Fibroblast of skin of scalp (primary cell): ENCODE data around the gene RNASE7.

ENCODE experiments used
- DNase-seq: peaks from one replicate; pipeline ENCODE4 v3.0.0-alpha.2; 2013

The RNASE7 gene

GRCh38 chr14:21069388-21070082 is 27.4 kb downstream of the RNASE7 start:
- DNase-seq = peak; percentile 49

GRCh38 chr14:21070083-21070609 is 28.0 kb downstream of the RNASE7 start, which contains the start of gene ARHGEF40:
ARHGEF40 (plus strand) TSS chr14:21070304; CDS start chr14:21070397, 93 bp downstream.
- peak; percentile 68 for DNase-seq

GRCh38 chr14:21070610-21071224 is 28.6 kb downstream of the RNASE7 start:
- peak; percentile 42 for DNase-seq

- DNase-seq = peak; percentile 97
Measured at GRCh38 chr14:21071225-21072030, 29.3 kb downstream of the RNASE7 start.

- DNase-seq = peak; percentile 86
Measured at GRCh38 chr14:21072031-21072473, 29.9 kb downstream of the RNASE7 start.

- no peak for DNase-seq
Measured at GRCh38 chr14:21072781-21073339, 30.7 kb downstream of the RNASE7 start.

GRCh38 chr14:21073921-21074320 is 31.8 kb downstream of the RNASE7 start:
- no peak for DNase-seq

GRCh38 chr14:21074398-21075272 is 32.5 kb downstream of the RNASE7 start:
- DNase-seq = no peak

GRCh38 chr14:21075719-21076437 is 33.7 kb downstream of the RNASE7 start:
- no peak for DNase-seq

GRCh38 chr14:21077672-21078071 is 35.5 kb downstream of the RNASE7 start:
- no peak for DNase-seq

GRCh38 chr14:21078287-21078686 is 36.1 kb downstream of the RNASE7 start:
- no peak for DNase-seq

- no peak for DNase-seq
Measured at GRCh38 chr14:21078726-21079125, 36.6 kb downstream of the RNASE7 start.

- DNase-seq = no peak
Measured at GRCh38 chr14:21081521-21082142, 39.5 kb downstream of the RNASE7 start.

- no peak for DNase-seq
Measured at GRCh38 chr14:21083565-21084325, 41.6 kb downstream of the RNASE7 start.

- no peak for DNase-seq
Measured at GRCh38 chr14:21084396-21084795, 42.2 kb downstream of the RNASE7 start.

GRCh38 chr14:21084998-21085853 is 43.1 kb downstream of the RNASE7 start:
- peak; percentile 47 for DNase-seq

- DNase-seq = no peak
Measured at GRCh38 chr14:21086908-21087293, 44.7 kb downstream of the RNASE7 start.

GRCh38 chr14:21087294-21088091 is 45.3 kb downstream of the RNASE7 start:
- peak; percentile 92 for DNase-seq
